ENCODE data around the gene EYS.

The EYS gene

GRCh38 chr6:64122712-64123375 is 1584.2 kb downstream of the EYS start:
- DNase-seq (ENCODE audit: low read depth): no peak

GRCh38 chr6:64121011-64121565 is 1585.9 kb downstream of the EYS start:
- DNase-seq (ENCODE audit: low read depth): no peak

- DNase-seq (ENCODE audit: low read depth): no peak
Measured at GRCh38 chr6:64113704-64114103, 1593.3 kb downstream of the EYS start.

- DNase-seq (ENCODE audit: low read depth): no peak
Measured at GRCh38 chr6:64104051-64104450, 1603.0 kb downstream of the EYS start.

- no peak for DNase-seq (ENCODE audit: low read depth)
Measured at GRCh38 chr6:64103480-64103879, 1603.5 kb downstream of the EYS start.

GRCh38 chr6:64100702-64101303 is 1606.2 kb downstream of the EYS start:
- DNase-seq (ENCODE audit: low read depth): no peak

GRCh38 chr6:64090352-64090751 is 1616.7 kb downstream of the EYS start:
- no peak for DNase-seq (ENCODE audit: low read depth)

GRCh38 chr6:64085126-64085525 is 1621.9 kb downstream of the EYS start:
- no peak for DNase-seq (ENCODE audit: low read depth)

GRCh38 chr6:64084185-64084663 is 1622.8 kb downstream of the EYS start:
- no peak for DNase-seq (ENCODE audit: low read depth)

GRCh38 chr6:64083261-64083660 is 1623.8 kb downstream of the EYS start:
- no peak for DNase-seq (ENCODE audit: low read depth)

GRCh38 chr6:64081453-64081852 is 1625.6 kb downstream of the EYS start:
- no peak for DNase-seq (ENCODE audit: low read depth)

- DNase-seq (ENCODE audit: low read depth): no peak
Measured at GRCh38 chr6:64074981-64075380, 1632.0 kb downstream of the EYS start.

- DNase-seq (ENCODE audit: low read depth): no peak
Measured at GRCh38 chr6:64072686-64073085, 1634.3 kb downstream of the EYS start.

GRCh38 chr6:64064919-64065318 is 1642.1 kb downstream of the EYS start:
- no peak for DNase-seq (ENCODE audit: low read depth)

GRCh38 chr6:64062960-64063683 is 1643.9 kb downstream of the EYS start:
- no peak for DNase-seq (ENCODE audit: low read depth)

GRCh38 chr6:64054861-64055260 is 1652.2 kb downstream of the EYS start:
- DNase-seq (ENCODE audit: low read depth): no peak

GRCh38 chr6:64050590-64050989 is 1656.4 kb downstream of the EYS start:
- DNase-seq (ENCODE audit: low read depth): no peak

- no peak for DNase-seq (ENCODE audit: low read depth)
Measured at GRCh38 chr6:64049736-64050135, 1657.3 kb downstream of the EYS start.

GRCh38 chr6:64046746-64047208 is 1660.2 kb downstream of the EYS start:
- no peak for DNase-seq (ENCODE audit: low read depth)

- DNase-seq (ENCODE audit: low read depth): no peak
Measured at GRCh38 chr6:64041373-64041772, 1665.7 kb downstream of the EYS start.

GRCh38 chr6:64040113-64040512 is 1666.9 kb downstream of the EYS start:
- no peak for DNase-seq (ENCODE audit: low read depth)

- DNase-seq (ENCODE audit: low read depth): no peak
Measured at GRCh38 chr6:64037427-64037826, 1669.6 kb downstream of the EYS start.

Measured in stimulated activated CD8-positive, alpha-beta memory T cell treated with anti-CD3 and anti-CD28 coated beads, Interleukin-4, amount 100 ng/mL, for 24 hours (primary cell).